Parathyroid adenoma (tissue), 2 donors: Measurements from ENCODE around the gene CASP8.

Source experiments
- H2AFZ ChIP-seq: fragments of 300-600 bp; sonication (generic); one replicate; pipeline ENCODE4 v1.7.0; 2017; ENCODE audit warnings: antibody characterized with exemption, mild to moderate bottlenecking
- H3K27ac ChIP-seq: fragments of 300-600 bp; sonication (generic); one replicate; pipeline ENCODE4 v1.7.0; 2017
- H3K27me3 ChIP-seq: fragments of 300-600 bp; sonication (generic); one replicate; pipeline ENCODE4 v1.7.0; 2017; ENCODE audit warnings: low read length; ENCODE audit not compliant: control insufficient read depth, insufficient read depth
- H3K36me3 ChIP-seq: fragments of 300-600 bp; sonication (generic); one replicate; pipeline ENCODE4 v1.7.0; 2017; ENCODE audit warnings: low read length; ENCODE audit not compliant: control insufficient read depth, insufficient read depth
- H3K4me1 ChIP-seq: fragments of 300-600 bp; sonication (generic); one replicate; pipeline ENCODE4 v1.7.0; 2017; ENCODE audit warnings: control low read depth
- H3K4me2 ChIP-seq: fragments of 300-600 bp; sonication (generic); one replicate; pipeline ENCODE4 v1.7.0; 2017; ENCODE audit warnings: low read length
- H3K4me3 ChIP-seq: fragments of 300-600 bp; sonication (generic); one replicate; pipeline ENCODE4 v1.7.0; 2017; ENCODE audit warnings: low read depth, low read length
- H3K79me2 ChIP-seq: fragments of 300-600 bp; sonication (generic); one replicate; pipeline ENCODE4 v1.7.0; 2017; ENCODE audit warnings: control low read depth
- H3K9ac ChIP-seq: fragments of 300-600 bp; sonication (generic); one replicate; pipeline ENCODE4 v1.7.0; 2017; ENCODE audit warnings: mild to moderate bottlenecking
- H3K9me3 ChIP-seq: fragments of 300-600 bp; sonication (generic); one replicate; pipeline ENCODE4 v1.7.0; 2017; ENCODE audit warnings: low read length; ENCODE audit not compliant: control insufficient read depth
- CTCF ChIP-seq: fragments of 300-600 bp; sonication (generic); IDR thresholded peaks from one replicate; pipeline ENCODE4 v1.7.0; 2017; ENCODE audit warnings: antibody characterized with exemption, mild to moderate bottlenecking
- donor health status: primary hyperparathyroidism.

The CASP8 gene

GRCh38 chr2:201271917-201272316, 11.6 kb downstream of the CASP8 start:
- H3K79me2 ChIP-seq = no peaks in the 10 kb centered on the region
- TF ChIP-seq CTCF = no peak

GRCh38 chr2:201273330-201273983, 13.1 kb downstream of the CASP8 start:
- no peak for TF ChIP-seq CTCF
- Histone ChIP-seq H3K27me3 (no peaks in the 10 kb centered on the region), H2AFZ (no peak overlapping the region), H3K9ac (no peak overlapping the region), H3K9me3 (no peaks in the 10 kb centered on the region), H3K36me3 (no peaks in the 10 kb centered on the region), H3K4me3 (no peak overlapping the region), H3K4me2 (no peak overlapping the region), H3K4me1 (no peaks in the 10 kb centered on the region), H3K27ac (no peak overlapping the region), H3K79me2 (no peaks in the 10 kb centered on the region)

More at GRCh38 chr2:201271917-201272316, 11.6 kb downstream of the CASP8 start:
- Histone ChIP-seq H3K9me3 (no peaks in the 10 kb centered on the region), H3K27ac (no peak overlapping the region), H3K36me3 (no peaks in the 10 kb centered on the region), H3K4me3 (no peak overlapping the region), H3K27me3 (no peaks in the 10 kb centered on the region), H3K4me1 (no peaks in the 10 kb centered on the region), H2AFZ (no peak overlapping the region), H3K9ac (no peak overlapping the region), H3K4me2 (no peak overlapping the region)

- H3K79me2 ChIP-seq = no peaks in the 10 kb centered on the region
- no peaks in the 10 kb centered on the region for H3K4me1 ChIP-seq
- no peaks in the 10 kb centered on the region for H3K9me3 ChIP-seq
- H3K4me3 ChIP-seq = no peak overlapping the region
- H3K9ac ChIP-seq = no peak overlapping the region
- no peak for TF ChIP-seq CTCF
- no peak overlapping the region for H3K27ac ChIP-seq
- H3K36me3 ChIP-seq = no peaks in the 10 kb centered on the region
- no peak overlapping the region for H3K4me2 ChIP-seq
- H2AFZ ChIP-seq = no peak overlapping the region
- H3K27me3 ChIP-seq = no peaks in the 10 kb centered on the region
Measured at GRCh38 chr2:201275069-201275468, 14.7 kb downstream of the CASP8 start.

GRCh38 chr2:201275990-201276389, 15.7 kb downstream of the CASP8 start:
- Histone ChIP-seq H3K36me3 (no peaks in the 10 kb centered on the region), H3K27me3 (no peaks in the 10 kb centered on the region), H3K27ac (no peak overlapping the region), H3K9ac (no peak overlapping the region), H3K4me1 (no peaks in the 10 kb centered on the region), H3K4me3 (no peak overlapping the region), H3K4me2 (no peak overlapping the region), H3K79me2 (no peaks in the 10 kb centered on the region), H3K9me3 (no peaks in the 10 kb centered on the region), H2AFZ (no peak overlapping the region)
- no peak for TF ChIP-seq CTCF

- no peaks in the 10 kb centered on the region for H3K36me3 ChIP-seq
- H2AFZ ChIP-seq = no peak overlapping the region
- H3K27me3 ChIP-seq = no peaks in the 10 kb centered on the region
- no peak overlapping the region for H3K9ac ChIP-seq
- no peak overlapping the region for H3K27ac ChIP-seq
- no peaks in the 10 kb centered on the region for H3K9me3 ChIP-seq
- no peak overlapping the region for H3K4me2 ChIP-seq
- no peak for TF ChIP-seq CTCF
- no peaks in the 10 kb centered on the region for H3K4me1 ChIP-seq
- no peaks in the 10 kb centered on the region for H3K79me2 ChIP-seq
- no peak overlapping the region for H3K4me3 ChIP-seq
Measured at GRCh38 chr2:201276511-201276910, 16.2 kb downstream of the CASP8 start.
